Vagina (tissue), 2 donors: ENCODE data around the gene KNDC1. TPM values are rescaled to one million over a fixed set of nuclear protein-coding genes. Genes with fewer than 3 reads are reported as not detected.

Experiments
- DNase-seq, 2 donors: peaks; one replicate each; pipeline ENCODE4 v3.0.0-alpha.2; 2017; ENCODE audit errors: extremely low spot score in 2 of 2
- H3K27ac ChIP-seq: fragments of 200-600 bp; sonication (generic); one replicate; pipeline ENCODE4 v1.5.1; 2019
- H3K27me3 ChIP-seq: fragments of 200-600 bp; sonication (generic); one replicate; pipeline ENCODE4 v1.5.1; 2019
- H3K36me3 ChIP-seq, 2 donors: fragments of 200-600 bp; sonication (generic); one replicate each; pipeline ENCODE4 v1.5.1; 2017 to 2019
- H3K4me1 ChIP-seq: fragments of 200-600 bp; sonication (generic); one replicate; pipeline ENCODE4 v1.5.1; 2019
- H3K4me3 ChIP-seq, 2 donors: fragments of 200-600 bp; sonication (generic); 1 replicate in 1 of 2; 2 replicates in 1 of 2; pipeline ENCODE4 v1.5.1; 2016 to 2019
- H3K9me3 ChIP-seq: fragments of 200-600 bp; sonication (generic); one replicate; pipeline ENCODE4 v1.5.1; 2019
- CTCF ChIP-seq, 3 experiments: fragments of 450-650 bp in 2 of 3; fragments of 200-600 bp in 1 of 3; sonication (generic) in 1 of 3; IDR thresholded peaks; one replicate each; pipeline ENCODE4 v1.5.1; 2017 to 2019; ENCODE audit warnings: antibody characterized with exemption in 3 of 3, mild to moderate bottlenecking in 2 of 3, moderate library complexity in 2 of 3
- POLR2A ChIP-seq, 2 donors: fragments of 450-650 bp; IDR thresholded peaks; one replicate each; pipeline ENCODE4 v1.6.1; 2017; ENCODE audit warnings: antibody characterized with exemption in 2 of 2, mild to moderate bottlenecking in 2 of 2, moderate library complexity in 2 of 2
- POLR2AphosphoS5 ChIP-seq, 2 donors: sonication (generic); formaldehyde crosslinking; IDR thresholded peaks; one replicate each; pipeline ENCODE4 v1.9.0; 2017; ENCODE audit warnings: antibody characterized with exemption in 2 of 2, mild to moderate bottlenecking in 2 of 2, low read depth in 1 of 2; ENCODE audit not compliant: insufficient read depth in 1 of 2
- intact Hi-C: fragments of 100-400 bp; cut with DNase I; formaldehyde crosslinking; loops from one replicate; pipeline ENCODE4 v1.15.1; 2023
- total RNA-seq: library from RNA; depleted of rRNA; stranded (reverse); fragments of >200 nt; gene quantifications from one replicate; pipeline ENCODE4 v1.2.3, GENCODE V29; 2016

Gene KNDC1
- total RNA-seq, 1 donor from 2014 or later, result 3.4 TPM

DNA sequence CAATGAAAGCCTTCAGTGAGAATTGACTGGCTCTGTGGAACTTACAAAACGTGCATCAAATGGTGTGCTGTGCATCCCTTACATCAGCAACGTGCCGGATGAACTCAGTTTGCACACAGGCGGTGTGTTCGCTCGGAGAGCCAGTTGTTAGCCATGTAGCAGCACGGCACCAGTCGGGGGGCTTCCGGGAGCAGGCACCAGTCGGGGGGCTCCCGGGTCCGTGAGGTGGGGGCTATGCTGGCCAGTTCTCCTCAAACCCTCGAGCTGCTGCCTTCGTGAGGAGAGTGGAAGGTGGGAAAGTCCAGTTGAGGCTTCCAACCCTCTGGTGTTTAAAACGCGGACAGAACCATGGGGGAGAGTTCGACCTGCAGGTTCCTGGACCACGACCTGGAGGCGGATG, 35.1 kb downstream of the KNDC1 start:
- Histone ChIP-seq H3K9me3 (no peaks in the 10 kb centered on the region), H3K4me1 (no peaks in the 10 kb centered on the region), H3K36me3 (no peaks in the 10 kb centered on the region), H3K27me3 (no peaks in the 10 kb centered on the region), H3K4me3 (no peak overlapping the region), H3K27ac (no peak overlapping the region)
- intact Hi-C loops, result no loop called here
- TF ChIP-seq POLR2A (IDR thresholded peaks at IDR 0.05) (no peak), POLR2AphosphoS5 (IDR thresholded peaks at IDR 0.05; ENCODE audit: insufficient read depth in 1 of 2, low read depth in 1 of 2) (no peak), CTCF (IDR thresholded peaks at IDR 0.05) (no peak)
- DNase-seq, result no peak

DNA sequence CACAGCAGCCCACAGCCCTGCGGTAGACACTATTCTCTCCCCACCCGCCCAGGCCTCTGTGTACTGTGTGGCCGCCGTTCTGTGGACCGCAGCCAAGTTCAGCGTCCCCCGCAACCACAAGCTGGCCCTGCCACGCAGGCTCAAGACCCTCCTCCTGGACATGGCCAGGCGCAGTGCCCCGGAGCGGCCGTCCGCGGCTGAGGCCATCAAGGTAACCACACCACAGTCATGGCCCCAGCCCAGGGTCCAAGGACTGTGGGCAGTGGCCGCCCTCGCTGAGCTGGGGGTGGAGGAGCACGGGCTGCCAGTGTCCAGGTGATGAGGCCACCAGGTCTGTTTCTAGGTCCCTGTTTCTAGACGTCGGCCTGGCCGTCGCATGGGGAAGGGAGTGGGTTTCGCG, 35.6 kb downstream of the KNDC1 start:
- TF ChIP-seq POLR2AphosphoS5 (IDR thresholded peaks at IDR 0.05; ENCODE audit: insufficient read depth in 1 of 2, low read depth in 1 of 2) (no peak), POLR2A (IDR thresholded peaks at IDR 0.05) (no peak), CTCF (IDR thresholded peaks at IDR 0.05) (no peak)

DNA sequence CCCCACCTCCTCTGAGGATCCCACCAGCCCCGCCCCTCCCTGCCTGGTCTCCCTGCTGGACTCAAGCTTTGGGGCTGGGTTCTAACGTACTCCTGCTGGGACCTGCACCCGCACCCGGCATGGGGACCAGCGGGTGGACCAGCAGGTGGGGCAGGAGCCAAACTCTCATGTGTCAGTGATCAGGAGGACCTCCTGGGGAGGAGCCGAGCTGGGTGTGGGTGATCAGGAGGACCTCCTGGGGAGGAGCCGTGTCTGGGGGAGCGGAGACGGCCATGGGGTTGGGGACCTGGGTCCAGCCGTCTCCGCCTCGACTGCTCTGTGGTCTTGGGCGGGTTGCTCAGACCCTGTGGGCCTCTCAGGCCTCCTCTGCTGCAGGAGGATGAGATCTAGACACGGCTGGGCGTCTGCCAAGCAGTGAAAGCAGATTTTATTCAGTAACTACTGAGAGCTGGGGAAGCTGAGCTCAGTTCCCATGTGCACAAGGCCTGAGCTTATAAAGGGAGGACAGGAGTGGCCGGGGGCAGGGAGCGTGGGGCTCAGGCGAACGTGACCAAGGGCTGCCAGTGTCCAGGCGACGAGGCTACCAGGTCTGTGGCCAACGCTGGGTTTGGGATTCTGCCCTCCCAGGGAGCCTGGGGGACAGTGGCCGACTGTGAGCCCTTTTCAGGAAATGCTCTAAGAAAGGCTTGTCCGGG, 36.3 kb downstream of the KNDC1 start:
- TF ChIP-seq POLR2AphosphoS5 (IDR thresholded peaks at IDR 0.05; ENCODE audit: insufficient read depth in 1 of 2, low read depth in 1 of 2) (no peak), CTCF (IDR thresholded peaks at IDR 0.05) (no peak), POLR2A (IDR thresholded peaks at IDR 0.05) (no peak)
- Histone ChIP-seq H3K27ac (no peak overlapping the region), H3K27me3 (no peaks in the 10 kb centered on the region), H3K36me3 (no peaks in the 10 kb centered on the region), H3K9me3 (no peaks in the 10 kb centered on the region), H3K4me3 (no peak overlapping the region), H3K4me1 (no peaks in the 10 kb centered on the region)
- no peak for DNase-seq
- intact Hi-C loops, result no loop called here

More for the DNA sequence above, 35.6 kb downstream of the KNDC1 start:
- DNase-seq, result no peak
- Histone ChIP-seq H3K27me3 (no peaks in the 10 kb centered on the region), H3K27ac (no peak overlapping the region), H3K4me1 (no peaks in the 10 kb centered on the region), H3K36me3 (no peaks in the 10 kb centered on the region), H3K9me3 (no peaks in the 10 kb centered on the region), H3K4me3 (no peak overlapping the region)
- intact Hi-C loops, result no loop called here

GRCh38 chr10:133196936-133197758, 37.1 kb downstream of the KNDC1 start:
- intact Hi-C loops, result no loop called here
- H3K4me1 ChIP-seq, result no peaks in the 10 kb centered on the region
- no peaks in the 10 kb centered on the region for H3K36me3 ChIP-seq
- H3K9me3 ChIP-seq, result no peaks in the 10 kb centered on the region
- H3K27me3 ChIP-seq, result no peaks in the 10 kb centered on the region
- no peak for DNase-seq
- H3K27ac ChIP-seq, result no peak overlapping the region
- TF ChIP-seq POLR2A (IDR thresholded peaks at IDR 0.05), result no peak
- TF ChIP-seq POLR2AphosphoS5 (IDR thresholded peaks at IDR 0.05; ENCODE audit: insufficient read depth in 1 of 2, low read depth in 1 of 2), result no peak
- TF ChIP-seq CTCF (IDR thresholded peaks at IDR 0.05), result no peak
- no peak overlapping the region for H3K4me3 ChIP-seq

GRCh38 chr10:133197786-133198185, 37.8 kb downstream of the KNDC1 start:
- Histone ChIP-seq H3K4me1 (no peaks in the 10 kb centered on the region), H3K27ac (no peak overlapping the region), H3K27me3 (no peaks in the 10 kb centered on the region), H3K9me3 (no peaks in the 10 kb centered on the region), H3K4me3 (no peak overlapping the region), H3K36me3 (no peaks in the 10 kb centered on the region)
- TF ChIP-seq POLR2AphosphoS5 (IDR thresholded peaks at IDR 0.05; ENCODE audit: insufficient read depth in 1 of 2, low read depth in 1 of 2) (no peak), POLR2A (IDR thresholded peaks at IDR 0.05) (no peak), CTCF (IDR thresholded peaks at IDR 0.05) (no peak)
- intact Hi-C loops, result no loop called here
- DNase-seq, result no peak
